ENCODE measurements around the gene MACROH2A2.

GRCh38 chr10:70090013-70090412 lies 37.4 kb downstream of the MACROH2A2 start:
- TF ChIP-seq POLR2A (IDR thresholded peaks at IDR 0.05; ENCODE audit: low read depth), result no peak
- no peak for TF ChIP-seq CTCF (IDR thresholded peaks at IDR 0.05)

All from esophagus muscularis mucosa (tissue), 3 donors.